ENCODE results near the gene TUBGCP3. TPM values are rescaled to one million over a fixed set of nuclear protein-coding genes. Genes with fewer than 3 reads are reported as not detected.

The TUBGCP3 gene
- total RNA-seq, 1 donor from 2014 or later: 36.6 TPM

DNA sequence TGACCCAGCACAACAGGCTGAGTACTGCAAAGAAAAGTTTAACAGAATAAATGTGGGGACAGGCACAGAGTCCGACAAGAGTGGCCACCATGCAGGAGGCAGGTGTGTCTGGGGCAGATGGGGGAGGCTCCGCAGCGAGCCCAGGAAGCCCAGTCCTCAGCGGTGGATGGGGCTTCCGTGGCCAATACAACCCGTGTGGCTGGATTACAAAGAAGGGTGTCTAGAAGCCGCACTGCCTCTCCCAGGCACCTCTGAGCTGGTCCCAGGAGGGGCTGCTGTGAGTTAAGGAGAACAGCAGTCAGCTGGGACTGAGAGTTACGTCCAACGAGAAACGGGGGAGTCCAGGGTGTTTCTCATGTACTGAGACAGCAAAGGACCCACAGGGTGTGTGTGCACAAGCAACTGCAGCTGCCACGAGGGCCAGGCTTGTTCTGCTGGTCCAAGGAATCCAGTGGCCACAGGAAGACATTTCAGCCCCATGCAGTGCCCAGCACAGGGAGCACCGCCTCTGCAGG lies 141.5 kb downstream of the TUBGCP3 start:
- no peak overlapping the region for H3K27ac Mint-ChIP-seq (ENCODE audit: unreplicated experiment)
- H3K36me3 Mint-ChIP-seq (ENCODE audit: unreplicated experiment): no peaks in the 10 kb centered on the region
- H3K4me3 Mint-ChIP-seq (ENCODE audit: unreplicated experiment): no peak overlapping the region
- peaks cover 19% of the 10 kb centered on the region for H3K4me1 Mint-ChIP-seq (ENCODE audit: low read depth, unreplicated experiment)
- peaks cover 10% of the 10 kb centered on the region for H3K27me3 Mint-ChIP-seq (ENCODE audit: unreplicated experiment)
- TF ChIP-seq, protein P1, sequence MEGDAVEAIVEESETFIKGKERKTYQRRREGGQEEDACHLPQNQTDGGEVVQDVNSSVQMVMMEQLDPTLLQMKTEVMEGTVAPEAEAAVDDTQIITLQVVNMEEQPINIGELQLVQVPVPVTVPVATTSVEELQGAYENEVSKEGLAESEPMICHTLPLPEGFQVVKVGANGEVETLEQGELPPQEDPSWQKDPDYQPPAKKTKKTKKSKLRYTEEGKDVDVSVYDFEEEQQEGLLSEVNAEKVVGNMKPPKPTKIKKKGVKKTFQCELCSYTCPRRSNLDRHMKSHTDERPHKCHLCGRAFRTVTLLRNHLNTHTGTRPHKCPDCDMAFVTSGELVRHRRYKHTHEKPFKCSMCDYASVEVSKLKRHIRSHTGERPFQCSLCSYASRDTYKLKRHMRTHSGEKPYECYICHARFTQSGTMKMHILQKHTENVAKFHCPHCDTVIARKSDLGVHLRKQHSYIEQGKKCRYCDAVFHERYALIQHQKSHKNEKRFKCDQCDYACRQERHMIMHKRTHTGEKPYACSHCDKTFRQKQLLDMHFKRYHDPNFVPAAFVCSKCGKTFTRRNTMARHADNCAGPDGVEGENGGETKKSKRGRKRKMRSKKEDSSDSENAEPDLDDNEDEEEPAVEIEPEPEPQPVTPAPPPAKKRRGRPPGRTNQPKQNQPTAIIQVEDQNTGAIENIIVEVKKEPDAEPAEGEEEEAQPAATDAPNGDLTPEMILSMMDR (IDR thresholded peaks at IDR 0.05; ENCODE audit: partially characterized antibody, unreplicated experiment): no peak
- no peak for DNase-seq
- peaks cover 11% of the 10 kb centered on the region for H3K9me3 Mint-ChIP-seq (ENCODE audit: unreplicated experiment)

DNA sequence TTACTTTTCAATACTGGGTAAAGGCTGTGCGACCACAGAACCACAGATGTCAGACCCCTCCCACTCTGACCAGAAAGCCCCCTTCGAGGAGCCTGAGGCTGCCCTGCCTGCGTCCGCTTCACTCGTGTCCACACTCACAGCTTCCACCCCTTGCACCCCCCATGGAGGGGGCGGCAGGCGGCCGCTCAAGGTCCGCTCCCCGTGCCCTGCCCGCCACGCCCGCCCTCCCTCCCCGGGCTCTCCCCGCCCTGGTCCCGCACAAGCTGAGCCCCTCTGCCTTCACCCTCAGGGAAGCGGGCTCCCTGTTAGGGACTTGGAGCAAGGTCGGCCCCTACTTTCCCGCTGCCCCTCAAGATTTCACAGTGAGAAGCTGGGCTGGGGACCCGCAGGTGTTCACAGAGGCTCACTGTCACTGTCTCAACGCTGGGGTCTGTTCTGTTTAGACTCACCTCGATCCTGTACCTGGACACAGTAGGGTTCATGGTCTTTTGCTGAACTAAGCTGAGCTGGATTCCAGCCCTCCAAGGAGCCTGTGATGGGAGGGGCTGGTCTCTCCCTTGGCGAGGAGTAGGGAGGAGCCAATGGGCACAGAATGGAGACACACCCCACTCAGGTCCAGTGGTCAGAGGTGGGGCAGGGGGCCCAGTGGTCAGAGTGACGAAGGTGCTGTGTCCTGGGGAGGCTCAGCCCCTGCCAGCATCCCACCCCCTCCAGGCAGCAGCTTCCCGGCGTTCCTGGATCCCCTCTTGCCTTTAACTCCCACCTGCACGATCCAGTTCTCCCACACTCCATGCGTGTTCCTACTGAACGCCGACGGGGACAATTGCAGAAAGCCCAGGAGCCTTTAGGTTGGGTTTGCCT lies 142.3 kb downstream of the TUBGCP3 start:
- H3K27me3 Mint-ChIP-seq (ENCODE audit: unreplicated experiment): peaks cover 10% of the 10 kb centered on the region
- no peak overlapping the region for H3K4me3 Mint-ChIP-seq (ENCODE audit: unreplicated experiment)
- DNase-seq: no peak
- H3K4me1 Mint-ChIP-seq (ENCODE audit: low read depth, unreplicated experiment): peaks cover 15% of the 10 kb centered on the region
- no peak overlapping the region for H3K27ac Mint-ChIP-seq (ENCODE audit: unreplicated experiment)
- H3K36me3 Mint-ChIP-seq (ENCODE audit: unreplicated experiment): no peaks in the 10 kb centered on the region
- TF ChIP-seq, protein P1 (IDR thresholded peaks at IDR 0.05; ENCODE audit: partially characterized antibody, unreplicated experiment): no peak
- H3K9me3 Mint-ChIP-seq (ENCODE audit: unreplicated experiment): peaks cover 10% of the 10 kb centered on the region

DNA sequence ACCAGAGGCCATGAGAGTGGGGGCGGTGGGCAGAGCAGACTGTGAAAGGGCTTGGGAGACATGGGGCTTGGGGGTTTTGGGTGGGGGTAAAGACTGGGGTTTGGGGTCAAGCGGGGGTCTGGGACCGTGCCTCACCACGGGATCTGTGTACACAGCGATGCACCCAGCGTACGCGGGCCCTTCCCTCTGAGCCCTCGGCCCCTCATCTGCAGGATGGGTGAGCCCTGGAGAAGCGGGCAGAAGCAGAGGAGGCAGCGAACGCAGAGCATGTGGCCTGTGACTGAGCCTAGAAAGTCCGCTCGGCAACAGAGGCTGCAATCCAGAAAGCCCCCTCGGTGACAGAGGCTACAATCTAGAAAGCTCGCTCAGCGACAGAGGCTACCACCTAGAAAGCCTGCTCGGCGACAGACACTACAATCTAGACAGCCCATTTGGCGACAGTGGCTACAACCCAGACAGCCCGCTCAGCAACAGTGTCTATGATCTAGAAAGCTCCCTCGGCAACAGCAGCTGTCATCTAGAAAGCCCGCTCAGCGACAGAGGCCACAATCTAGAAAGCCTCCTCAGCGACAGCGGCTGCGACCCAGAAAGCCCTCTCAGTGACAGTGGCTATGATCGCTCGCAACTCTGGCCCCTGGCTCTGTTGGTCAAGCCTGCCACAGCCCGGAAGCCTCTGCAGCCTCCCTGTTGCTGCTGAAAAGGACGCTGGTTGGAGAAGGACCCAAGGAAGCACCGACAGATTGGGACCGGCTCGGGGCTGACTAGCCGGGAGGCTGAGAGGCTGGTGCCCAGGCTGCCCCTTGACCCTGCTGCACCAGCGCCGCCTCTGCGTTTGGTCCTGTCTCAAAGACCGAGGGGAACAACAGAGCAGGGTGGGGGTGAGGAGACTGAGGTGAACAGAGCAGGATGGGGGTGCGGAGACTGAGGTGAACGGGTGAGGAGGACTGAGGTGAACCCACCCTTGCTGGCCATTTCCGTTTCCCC lies 143.2 kb downstream of the TUBGCP3 start:
- Mint-ChIP-seq H3K36me3 (ENCODE audit: unreplicated experiment) (peaks cover 9% of the 10 kb centered on the region), H3K4me3 (ENCODE audit: unreplicated experiment) (no peak overlapping the region), H3K9me3 (ENCODE audit: unreplicated experiment) (peaks cover 12% of the 10 kb centered on the region), H3K4me1 (ENCODE audit: low read depth, unreplicated experiment) (peaks cover 12% of the 10 kb centered on the region), H3K27ac (ENCODE audit: unreplicated experiment) (no peak overlapping the region), H3K27me3 (ENCODE audit: unreplicated experiment) (peaks cover 9% of the 10 kb centered on the region)
- no peak for DNase-seq
- TF ChIP-seq, protein P1 (IDR thresholded peaks at IDR 0.05; ENCODE audit: partially characterized antibody, unreplicated experiment): no peak

DNA sequence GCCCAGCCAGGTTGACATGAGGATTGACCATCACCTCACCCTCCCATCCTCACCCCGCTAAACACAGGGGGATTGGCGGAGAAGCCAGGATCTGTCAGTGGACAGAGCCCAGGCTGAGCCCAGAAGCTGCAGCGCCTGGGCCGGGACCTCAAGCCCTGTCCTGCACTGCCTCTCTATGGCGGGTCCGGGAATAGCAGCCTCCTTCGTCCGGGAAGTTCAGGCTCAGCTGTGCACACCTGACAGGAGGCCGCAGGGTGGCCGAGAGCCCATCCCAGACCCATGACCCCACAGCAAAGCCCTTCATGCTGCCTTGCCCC lies 144.0 kb downstream of the TUBGCP3 start:
- H3K4me1 Mint-ChIP-seq (ENCODE audit: low read depth, unreplicated experiment): peaks cover 12% of the 10 kb centered on the region
- TF ChIP-seq, protein P1 (IDR thresholded peaks at IDR 0.05; ENCODE audit: partially characterized antibody, unreplicated experiment): peak; percentile 86
- H3K9me3 Mint-ChIP-seq (ENCODE audit: unreplicated experiment): peaks cover 6% of the 10 kb centered on the region
- peak; percentile 88 for DNase-seq
- no peak overlapping the region for H3K27ac Mint-ChIP-seq (ENCODE audit: unreplicated experiment)
- peaks cover 9% of the 10 kb centered on the region for H3K36me3 Mint-ChIP-seq (ENCODE audit: unreplicated experiment)
- no peak overlapping the region for H3K4me3 Mint-ChIP-seq (ENCODE audit: unreplicated experiment)
- peaks cover 9% of the 10 kb centered on the region for H3K27me3 Mint-ChIP-seq (ENCODE audit: unreplicated experiment)
